CD14-positive monocyte (primary cell): Measurements from ENCODE around the gene CACUL1. TPM values are rescaled to one million over a fixed set of nuclear protein-coding genes. Genes with fewer than 3 reads are reported as not detected.

Experiments used
- DNase-seq, 3 donors: peaks; one replicate each; pipeline ENCODE4 v3.0.0-alpha.2; 2011 to 2022
- H2AFZ ChIP-seq: 2 replicates; pipeline ENCODE4 v1.6.0; 2012; ENCODE audit warnings: mild to moderate bottlenecking, low read depth, low read length, inconsistent platforms; ENCODE audit not compliant: insufficient read depth, poor library complexity, severe bottlenecking
- H3K27ac ChIP-seq, 2 donors: 1 replicate in 1 of 2; 2 replicates in 1 of 2; pipeline ENCODE4 v1.5.1; 2012 to 2013; ENCODE audit warnings: low read length in 2 of 2, control low read depth in 1 of 2, inconsistent platforms in 1 of 2, low read depth in 1 of 2, mild to moderate bottlenecking in 1 of 2
- H3K27me3 ChIP-seq, 2 donors: one replicate each; pipeline versions ENCODE4 v1.6.0 to v1.6.1; 2011 to 2013; ENCODE audit warnings: low read length in 2 of 2; ENCODE audit not compliant: control insufficient read depth in 2 of 2, insufficient read depth in 2 of 2
- H3K36me3 ChIP-seq, 2 donors: replicated peaks in 1 of 2; 1 replicate in 1 of 2; 2 replicates in 1 of 2; pipeline versions ENCODE4 v1.5.1 to v1.6.1; 2012 to 2013; ENCODE audit warnings: low read length in 2 of 2, control low read depth in 1 of 2, inconsistent platforms in 1 of 2, mild to moderate bottlenecking in 1 of 2; ENCODE audit not compliant: insufficient read depth in 2 of 2, control insufficient read depth in 1 of 2
- H3K4me1 ChIP-seq, 2 donors: 1 replicate in 1 of 2; 2 replicates in 1 of 2; pipeline versions ENCODE4 v1.5.1 to v1.6.1; 2012 to 2013; ENCODE audit warnings: low read length in 2 of 2, control low read depth in 1 of 2, inconsistent platforms in 1 of 2, mild to moderate bottlenecking in 1 of 2, moderate library complexity in 1 of 2; ENCODE audit not compliant: insufficient read depth in 2 of 2, control insufficient read depth in 1 of 2
- H3K4me2 ChIP-seq: replicated peaks from 2 replicates; pipeline ENCODE3; 2012; ENCODE audit warnings: low read length, moderate library complexity, mild to moderate bottlenecking; ENCODE audit not compliant: poor library complexity, severe bottlenecking; ENCODE audit errors: extremely low read depth
- H3K4me3 ChIP-seq, 3 experiments: fragments of 200-600 bp in 1 of 3; sonication (generic) in 1 of 3; replicated peaks in 1 of 3; 1 replicate in 2 of 3; 2 replicates in 1 of 3; pipeline ENCODE4 v1.5.1; 2011 to 2013; ENCODE audit warnings: low read length in 3 of 3, mild to moderate bottlenecking in 3 of 3, control low read depth in 2 of 3, low read depth in 2 of 3, inconsistent platforms in 1 of 3, moderate library complexity in 1 of 3
- H3K79me2 ChIP-seq: 2 replicates; pipeline ENCODE4 v1.6.0; 2012; ENCODE audit warnings: mild to moderate bottlenecking, control low read depth, inconsistent platforms, low read length, moderate library complexity; ENCODE audit not compliant: insufficient read depth
- H3K9ac ChIP-seq: 2 replicates; pipeline ENCODE4 v1.6.0; 2017; ENCODE audit warnings: low read length, mild to moderate bottlenecking; ENCODE audit not compliant: insufficient read depth, poor library complexity, severe bottlenecking
- H3K9me3 ChIP-seq, 2 donors: replicated peaks in 1 of 2; 1 replicate in 1 of 2; 2 replicates in 1 of 2; pipeline versions ENCODE4 v1.5.1 to v1.6.1; 2012 to 2013; ENCODE audit warnings: low read length in 2 of 2, control low read depth in 1 of 2; ENCODE audit not compliant: control insufficient read depth in 1 of 2, insufficient read depth in 1 of 2
- H4K20me1 ChIP-seq: 2 replicates; pipeline ENCODE4 v1.6.0; 2012; ENCODE audit warnings: mild to moderate bottlenecking, low read length, control low read depth, moderate library complexity; ENCODE audit not compliant: insufficient read depth
- H3K27ac Mint-ChIP-seq, 7 donors: one replicate each; pipeline ENCODE4 v1.8.0; 2020; ENCODE audit warnings: mild to moderate bottlenecking in 7 of 7, mixed read lengths in 7 of 7, moderate library complexity in 6 of 7, inconsistent platforms in 2 of 7
- H3K27me3 Mint-ChIP-seq, 3 donors: one replicate each; pipeline ENCODE4 v1.8.0; 2021 to 2022; ENCODE audit warnings: low read depth in 3 of 3, mild to moderate bottlenecking in 3 of 3, mixed read lengths in 3 of 3, moderate library complexity in 3 of 3, inconsistent platforms in 1 of 3
- H3K36me3 Mint-ChIP-seq, 2 donors: one replicate each; pipeline ENCODE4 v1.8.0; 2020; ENCODE audit warnings: mixed read lengths in 2 of 2, inconsistent platforms in 1 of 2, mild to moderate bottlenecking in 1 of 2
- H3K4me1 Mint-ChIP-seq: one replicate; pipeline ENCODE4 v1.8.0; 2020; ENCODE audit warnings: mild to moderate bottlenecking, mixed read lengths
- H3K4me3 Mint-ChIP-seq, 2 donors: one replicate each; pipeline ENCODE4 v1.8.0; 2020; ENCODE audit warnings: mild to moderate bottlenecking in 2 of 2, mixed read lengths in 2 of 2, moderate library complexity in 1 of 2
- H3K9me3 Mint-ChIP-seq, 7 donors: one replicate each; pipeline ENCODE4 v1.8.0; 2020 to 2022; ENCODE audit warnings: mixed read lengths in 7 of 7, mild to moderate bottlenecking in 6 of 7, moderate library complexity in 6 of 7, inconsistent platforms in 2 of 7
- WGBS: methylation state at CpG from one replicate; pipeline ENCODE4 v1.1.5; 2013; ENCODE audit warnings: missing lambda C conversion rate; ENCODE audit not compliant: insufficient coverage; 5-methylcytosine and 5-hydroxymethylcytosine counted together
- intact Hi-C, 2 donors: fragments of 100-400 bp; cut with micrococcal nuclease; formaldehyde crosslinking; loops; one replicate each; pipeline versions ENCODE4 v1.15.0 to v1.15.1; 2023
- polyA plus RNA-seq, 3 donors: library from polyadenylated mRNA; depleted of rRNA in 1 of 3; unstranded in 2 of 3; stranded (reverse) in 1 of 3; fragments of 300-500 nt in 2 of 3; fragments of >200 nt in 1 of 3; fragmentation: Illumina TruSeq in 2 of 3; gene quantifications; 1 replicate in 2 of 3; 2 replicates in 1 of 3; pipeline ENCODE4 v1.2.3, GENCODE V29; 2012 to 2021
- TF ChIP-seq, protein P1 (sequence below): fragments of 200-600 bp; IDR thresholded peaks from one replicate; pipeline ENCODE4 v1.8.0; 2022; ENCODE audit warnings: antibody characterized with exemption, mild to moderate bottlenecking

Gene CACUL1
- polyA plus RNA-seq, 3 donors: 18.1 to 50.8 (median 38.8) TPM

DNA sequence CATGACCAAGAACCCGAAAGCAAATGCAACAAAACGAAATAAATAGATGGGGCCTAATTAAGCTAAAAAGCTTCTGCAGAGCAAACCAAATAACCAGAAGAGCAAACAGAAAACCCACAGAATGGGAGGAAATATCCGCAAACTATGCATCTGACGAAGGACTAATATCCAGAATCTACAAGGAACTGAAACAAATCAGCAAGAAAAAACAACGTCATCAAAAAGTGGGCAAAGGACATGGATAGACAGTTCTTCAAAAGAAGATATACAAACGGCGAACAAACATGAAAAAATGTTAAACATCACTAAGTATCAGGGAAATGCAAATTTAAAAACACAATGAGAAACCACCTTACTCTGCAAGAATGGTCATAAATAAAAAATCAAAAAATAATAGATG, 35.3 kb upstream of the CACUL1 start:
- 63% methylated on average over 5 of the region's 7 CpGs for WGBS
- H3K36me3 Mint-ChIP-seq: no peaks in the 10 kb centered on the region
- intact Hi-C loops: loop anchor here in 1 of 2 donors (5.0 kb wide), 1 partner anchor 38 kb away; the partner anchor contains the start of gene CACUL1

DNA sequence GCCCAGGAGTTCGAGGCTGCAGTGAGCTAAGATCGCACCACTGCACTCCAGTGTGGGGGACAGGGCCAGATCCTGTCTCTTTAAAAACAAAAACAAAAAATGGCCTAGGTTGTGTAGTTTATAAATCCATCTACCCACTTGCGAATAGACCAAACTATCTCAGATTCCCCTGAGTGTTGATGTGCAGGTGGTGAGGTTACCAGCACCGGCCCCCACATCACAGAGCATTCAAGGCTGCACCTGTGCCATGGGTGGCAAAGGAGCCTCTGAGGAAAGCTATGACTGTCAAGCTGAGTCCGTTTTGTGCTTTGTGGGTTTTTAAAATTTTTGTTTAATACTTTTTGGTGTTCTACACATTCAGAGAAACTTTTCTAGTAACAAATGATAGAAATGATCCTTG, 30.8 kb upstream of the CACUL1 start:
- H3K27me3 Mint-ChIP-seq: peaks cover 0 to 5% (median 3%) of the 10 kb centered on the region in 3 donors
- H3K9me3 ChIP-seq: no peaks in the 10 kb centered on the region
- no peak overlapping the region for H2AFZ ChIP-seq
- no peak for DNase-seq
- no peak overlapping the region for H3K27ac Mint-ChIP-seq
- no peak overlapping the region for H3K27ac ChIP-seq
- no peaks in the 10 kb centered on the region for H4K20me1 ChIP-seq
- no peaks in the 10 kb centered on the region for H3K79me2 ChIP-seq
- TF ChIP-seq, protein P1, sequence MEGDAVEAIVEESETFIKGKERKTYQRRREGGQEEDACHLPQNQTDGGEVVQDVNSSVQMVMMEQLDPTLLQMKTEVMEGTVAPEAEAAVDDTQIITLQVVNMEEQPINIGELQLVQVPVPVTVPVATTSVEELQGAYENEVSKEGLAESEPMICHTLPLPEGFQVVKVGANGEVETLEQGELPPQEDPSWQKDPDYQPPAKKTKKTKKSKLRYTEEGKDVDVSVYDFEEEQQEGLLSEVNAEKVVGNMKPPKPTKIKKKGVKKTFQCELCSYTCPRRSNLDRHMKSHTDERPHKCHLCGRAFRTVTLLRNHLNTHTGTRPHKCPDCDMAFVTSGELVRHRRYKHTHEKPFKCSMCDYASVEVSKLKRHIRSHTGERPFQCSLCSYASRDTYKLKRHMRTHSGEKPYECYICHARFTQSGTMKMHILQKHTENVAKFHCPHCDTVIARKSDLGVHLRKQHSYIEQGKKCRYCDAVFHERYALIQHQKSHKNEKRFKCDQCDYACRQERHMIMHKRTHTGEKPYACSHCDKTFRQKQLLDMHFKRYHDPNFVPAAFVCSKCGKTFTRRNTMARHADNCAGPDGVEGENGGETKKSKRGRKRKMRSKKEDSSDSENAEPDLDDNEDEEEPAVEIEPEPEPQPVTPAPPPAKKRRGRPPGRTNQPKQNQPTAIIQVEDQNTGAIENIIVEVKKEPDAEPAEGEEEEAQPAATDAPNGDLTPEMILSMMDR: no peak
- peaks cover 0 to 8% (median 4%) of the 10 kb centered on the region in 7 donors for H3K9me3 Mint-ChIP-seq
- H3K4me2 ChIP-seq: no peak overlapping the region
- H3K36me3 Mint-ChIP-seq: no peaks in the 10 kb centered on the region
- intact Hi-C loops: no loop called here
- no peaks in the 10 kb centered on the region for H3K36me3 ChIP-seq
- H3K9ac ChIP-seq: no peak overlapping the region
- no peak overlapping the region for H3K4me3 ChIP-seq
- peaks cover 8% of the 10 kb centered on the region for H3K4me1 Mint-ChIP-seq
- no peak overlapping the region for H3K4me3 Mint-ChIP-seq
- WGBS: no CpG with 5 or more reads among the region's 5 CpGs
- H3K27me3 ChIP-seq: no peaks in the 10 kb centered on the region
- no peaks in the 10 kb centered on the region for H3K4me1 ChIP-seq

More for the DNA sequence above, 35.3 kb upstream of the CACUL1 start:
- Mint-ChIP-seq H3K4me1 (peaks cover 29% of the 10 kb centered on the region), H3K4me3 (no peak overlapping the region), H3K27ac (no peak overlapping the region), H3K27me3 (peaks cover 3 to 5% (median 4%) of the 10 kb centered on the region in 3 donors), H3K9me3 (peaks cover under 1 to 7% (median 4%) of the 10 kb centered on the region in 7 donors)
- Histone ChIP-seq H4K20me1 (no peaks in the 10 kb centered on the region), H3K4me3 (no peak overlapping the region), H3K79me2 (no peaks in the 10 kb centered on the region), H3K36me3 (no peaks in the 10 kb centered on the region), H3K9ac (no peak overlapping the region), H3K9me3 (peaks cover 0 to 7% of the 10 kb centered on the region in 2 donors), H3K4me1 (peaks cover 24 to 27% of the 10 kb centered on the region in 2 donors), H3K4me2 (no peak overlapping the region), H2AFZ (no peak overlapping the region), H3K27me3 (no peaks in the 10 kb centered on the region), H3K27ac (no peak overlapping the region)
- TF ChIP-seq, protein P1: no peak
- DNase-seq: no peak
